GM21447 (cell line): ENCODE measurements around the gene MSRB3.
"Not testable (repeated sequence)": the region's sequence is repeated elsewhere in the genome, so short reads cannot be mapped to it uniquely, and the experiment has no call there.

Source experiments
- ATAC-seq: cut with Tn5 transposase; IDR thresholded peaks from one replicate; pipeline ENCODE4 v1.9.1; 2021; ENCODE audit not compliant: unreplicated experiment

The MSRB3 gene

DNA sequence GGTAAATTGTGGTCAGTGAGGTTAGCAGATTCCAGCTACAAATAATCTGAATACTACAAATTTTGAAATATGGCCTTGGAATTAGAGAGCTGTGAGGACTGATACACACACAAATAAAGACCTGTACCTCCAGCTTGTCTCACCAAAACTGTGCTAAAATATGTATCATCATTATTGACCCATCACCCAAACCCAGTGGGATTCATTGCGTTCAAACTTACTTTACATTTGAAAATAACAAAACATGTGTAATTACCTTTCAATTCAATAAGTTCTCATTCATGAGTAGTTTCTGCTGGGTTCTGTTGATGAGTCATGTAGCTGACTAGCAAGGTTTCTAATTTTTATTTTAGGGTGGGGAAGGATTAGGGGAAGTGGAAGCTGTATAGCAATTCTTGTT lies 170.9 kb downstream of the MSRB3 start:
- ATAC-seq, result no peak

DNA sequence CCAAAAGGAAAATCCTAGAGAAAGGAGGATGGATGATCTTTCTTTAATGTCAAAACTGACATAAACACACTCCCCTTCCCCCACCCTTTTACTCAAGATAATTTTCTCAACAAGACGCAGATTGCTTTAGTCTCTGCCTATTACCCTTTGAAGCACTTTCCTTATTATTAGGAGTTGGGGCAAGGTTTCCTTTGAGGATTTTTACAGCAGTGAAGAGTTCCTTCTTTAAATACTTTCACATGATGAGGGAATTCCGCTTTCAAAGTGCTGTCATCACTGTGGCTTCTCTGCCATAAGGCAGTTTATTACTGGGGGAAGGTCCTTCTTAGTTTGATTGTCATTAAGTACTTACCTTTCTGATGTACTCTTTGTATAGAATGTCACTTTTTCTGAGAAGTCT lies 172.1 kb downstream of the MSRB3 start:
- ATAC-seq, result no peak

- ATAC-seq, result no peak
Measured at GRCh38 chr12:65454115-65454787, 175.8 kb downstream of the MSRB3 start.

- ATAC-seq, result not testable (repeated sequence)
Measured at GRCh38 chr12:65457341-65457740, 178.9 kb downstream of the MSRB3 start.

- no peak for ATAC-seq
Measured at GRCh38 chr12:65458718-65459117, 180.2 kb downstream of the MSRB3 start.

GRCh38 chr12:65459545-65459944 lies 181.1 kb downstream of the MSRB3 start:
- ATAC-seq, result no peak

- ATAC-seq, result no peak
Measured at GRCh38 chr12:65460063-65460462, 181.6 kb downstream of the MSRB3 start.

GRCh38 chr12:65461017-65461416 lies 182.5 kb downstream of the MSRB3 start:
- ATAC-seq, result no peak

DNA sequence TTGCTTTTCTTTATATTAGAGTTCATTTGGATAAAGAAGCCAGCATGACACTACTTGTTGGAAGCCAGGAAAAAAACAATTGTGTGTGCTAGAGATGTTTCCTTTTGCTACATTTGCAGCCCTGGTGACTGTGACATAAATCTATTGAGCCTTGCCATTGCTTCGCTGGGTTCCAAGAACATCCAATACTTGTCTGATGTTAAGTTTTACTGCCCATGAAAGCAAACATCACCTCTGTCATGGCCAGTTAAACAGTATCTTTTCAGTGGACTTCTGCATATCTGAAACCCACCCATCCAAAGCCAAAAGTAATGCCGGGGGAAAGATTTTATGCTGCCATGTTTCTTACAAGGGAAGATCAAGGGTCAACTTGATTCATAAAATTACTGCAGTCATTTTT lies 184.0 kb downstream of the MSRB3 start:
- ATAC-seq, result no peak

DNA sequence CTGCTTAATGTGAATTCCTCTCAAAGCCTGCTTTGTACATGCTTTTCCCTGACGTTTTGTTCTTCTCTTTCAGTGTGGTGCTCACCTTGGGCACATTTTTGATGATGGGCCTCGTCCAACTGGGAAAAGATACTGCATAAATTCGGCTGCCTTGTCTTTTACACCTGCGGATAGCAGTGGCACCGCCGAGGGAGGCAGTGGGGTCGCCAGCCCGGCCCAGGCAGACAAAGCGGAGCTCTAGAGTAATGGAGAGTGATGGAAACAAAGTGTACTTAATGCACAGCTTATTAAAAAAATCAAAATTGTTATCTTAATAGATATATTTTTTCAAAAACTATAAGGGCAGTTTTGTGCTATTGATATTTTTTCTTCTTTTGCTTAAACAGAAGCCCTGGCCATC lies 184.6 kb downstream of the MSRB3 start:
- no peak for ATAC-seq

- ATAC-seq, result no peak
Measured at GRCh38 chr12:65463611-65464010, 185.1 kb downstream of the MSRB3 start.

GRCh38 chr12:65464930-65465329 lies 186.4 kb downstream of the MSRB3 start:
- ATAC-seq, result no peak

GRCh38 chr12:65465766-65466547 lies 187.5 kb downstream of the MSRB3 start:
- no peak for ATAC-seq

DNA sequence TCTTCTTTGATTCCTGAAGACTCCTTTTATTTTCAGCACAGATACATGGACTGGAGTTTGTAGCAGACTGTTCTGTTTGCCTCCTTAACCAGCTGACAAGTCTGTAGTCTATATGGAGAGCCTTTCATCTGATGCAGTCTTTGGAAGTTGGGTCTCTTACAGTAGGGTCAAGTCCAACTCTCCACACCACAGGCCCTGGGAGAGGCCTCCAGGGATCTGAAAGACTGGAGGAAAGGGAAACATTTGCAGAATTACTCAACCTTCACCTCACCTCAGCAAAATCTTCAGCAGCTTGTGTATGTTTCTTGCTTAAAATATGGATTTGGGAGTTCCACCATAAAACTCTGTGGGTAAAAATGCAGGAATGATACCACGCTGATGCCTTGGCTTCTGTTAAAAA lies 188.4 kb downstream of the MSRB3 start:
- ATAC-seq, result no peak

GRCh38 chr12:65470256-65470655 lies 191.8 kb downstream of the MSRB3 start:
- no peak for ATAC-seq

GRCh38 chr12:65472079-65472478 lies 193.6 kb downstream of the MSRB3 start:
- no peak for ATAC-seq

GRCh38 chr12:65474831-65475230 lies 196.3 kb downstream of the MSRB3 start:
- ATAC-seq, result no peak

- no peak for ATAC-seq
Measured at GRCh38 chr12:65477721-65478120, 199.2 kb downstream of the MSRB3 start.

DNA sequence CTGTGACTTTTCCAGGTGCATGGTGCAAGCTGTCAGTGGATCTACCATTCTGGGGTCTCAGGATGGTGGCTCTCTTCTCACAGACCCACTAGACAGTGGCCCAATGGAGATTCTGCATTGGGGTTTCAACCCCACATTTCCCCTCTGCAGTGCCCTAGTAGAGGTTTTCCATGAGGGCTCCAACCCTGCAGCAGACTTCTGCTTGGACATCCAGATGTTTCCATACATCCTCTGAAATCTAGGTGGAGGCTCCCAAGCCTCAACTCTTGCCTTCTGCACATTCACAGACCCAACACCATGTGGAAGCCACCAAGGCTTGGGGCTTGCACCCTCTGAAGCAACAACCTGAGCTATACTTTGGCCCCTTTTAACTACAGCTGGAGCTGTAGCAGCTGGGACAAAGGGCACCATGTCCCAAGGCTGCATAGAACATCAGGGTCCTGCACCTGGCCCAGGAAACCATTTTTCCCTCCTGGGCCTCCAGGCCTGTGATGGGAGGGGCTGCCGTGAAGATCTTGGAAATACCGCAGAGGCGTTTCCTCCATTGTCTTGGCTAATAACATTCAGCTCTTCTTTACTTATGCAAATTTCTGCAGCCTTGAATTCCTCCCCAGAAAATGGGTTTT lies 205.5 kb downstream of the MSRB3 start:
- ATAC-seq, result not testable (repeated sequence)

GRCh38 chr12:65488197-65488596 lies 209.7 kb downstream of the MSRB3 start:
- no peak for ATAC-seq

DNA sequence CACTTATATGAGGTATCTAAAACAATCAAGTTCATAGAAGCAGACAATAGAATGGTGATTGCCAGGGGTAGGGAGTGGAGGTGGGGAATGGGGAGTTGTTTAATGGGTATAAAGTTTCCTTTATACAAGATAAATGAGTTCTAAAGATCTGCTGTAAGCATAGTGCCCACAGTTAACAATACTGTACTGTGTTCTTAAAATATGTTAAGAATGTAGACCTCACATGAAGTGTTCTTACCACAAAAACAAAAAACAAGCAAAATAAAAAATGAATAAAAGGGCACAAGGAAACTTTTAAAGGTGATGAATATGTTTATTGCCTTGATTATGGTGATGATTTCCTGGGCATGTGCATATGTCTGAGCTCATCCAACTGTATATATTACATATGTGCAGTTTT lies 211.8 kb downstream of the MSRB3 start:
- ATAC-seq, result no peak
